ENCODE results near the gene TOPAZ1. TPM values are rescaled to one million over a fixed set of nuclear protein-coding genes. Genes with fewer than 3 reads are reported as not detected.

Gene TOPAZ1
- total and polyA plus RNA-seq, 8 donors, result not detected

DNA sequence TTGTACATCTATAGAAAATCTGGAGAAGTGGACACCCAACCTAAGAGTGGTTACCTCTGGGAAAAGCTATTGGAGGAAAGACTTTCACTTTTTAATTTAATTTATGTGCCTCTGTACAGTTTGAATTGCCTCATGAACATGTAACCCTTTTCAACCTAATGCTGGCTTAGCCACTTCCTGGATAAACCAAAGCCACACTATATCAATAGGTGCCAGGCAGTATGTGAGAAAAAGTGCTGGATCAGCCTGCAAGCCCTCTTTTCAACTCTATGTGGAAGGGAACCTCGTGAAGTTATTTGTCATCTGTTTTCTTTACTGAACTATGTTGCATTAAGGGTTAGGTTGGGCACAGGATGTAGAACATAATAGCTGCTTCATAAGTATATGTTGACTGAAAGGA is 9.3 kb upstream of the TOPAZ1 start:
- WGBS, 5 donors, result 13 to 34% (median 29%) methylated on average over 1 of the region's 1 CpG

DNA sequence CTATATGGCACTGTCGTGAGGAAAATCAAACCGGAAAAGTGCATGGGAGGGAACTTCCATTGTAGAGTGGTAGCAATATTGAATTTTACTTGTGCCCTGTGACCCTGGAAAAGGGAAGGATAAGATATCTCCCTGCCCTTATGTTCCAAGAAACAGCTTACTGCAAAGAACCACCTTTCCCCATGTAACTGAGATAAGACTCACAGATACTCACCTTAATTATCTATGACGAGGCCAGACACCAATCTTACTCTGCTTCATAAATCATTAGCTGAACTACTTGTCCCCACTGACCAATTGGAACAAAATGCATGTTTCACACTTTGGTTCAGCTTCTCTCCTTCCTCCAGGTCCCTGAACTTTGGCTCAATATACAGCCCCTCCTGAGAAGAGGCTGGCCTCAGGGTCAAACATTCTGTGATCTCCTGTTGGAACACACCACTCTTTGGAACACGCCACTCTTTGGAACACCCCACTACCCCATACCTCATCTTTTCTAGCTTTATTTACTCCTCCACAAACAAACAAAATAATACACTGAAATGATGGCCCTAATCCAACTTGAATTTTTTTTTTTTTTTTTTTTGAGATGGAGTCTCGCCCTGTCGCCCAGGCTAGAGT is 6.9 kb upstream of the TOPAZ1 start:
- intact Hi-C loops (cut with DNase I; ENCODE audit: low total_unique reads), result no loop called here
- H3K36me3 ChIP-seq, result no peaks in the 10 kb centered on the region
- TF ChIP-seq POLR2AphosphoS5 (IDR thresholded peaks at IDR 0.05) (no peak), POLR2A (IDR thresholded peaks at IDR 0.05) (no peak), EP300 (IDR thresholded peaks at IDR 0.05) (no peak)
- TF ChIP-seq, protein P1, sequence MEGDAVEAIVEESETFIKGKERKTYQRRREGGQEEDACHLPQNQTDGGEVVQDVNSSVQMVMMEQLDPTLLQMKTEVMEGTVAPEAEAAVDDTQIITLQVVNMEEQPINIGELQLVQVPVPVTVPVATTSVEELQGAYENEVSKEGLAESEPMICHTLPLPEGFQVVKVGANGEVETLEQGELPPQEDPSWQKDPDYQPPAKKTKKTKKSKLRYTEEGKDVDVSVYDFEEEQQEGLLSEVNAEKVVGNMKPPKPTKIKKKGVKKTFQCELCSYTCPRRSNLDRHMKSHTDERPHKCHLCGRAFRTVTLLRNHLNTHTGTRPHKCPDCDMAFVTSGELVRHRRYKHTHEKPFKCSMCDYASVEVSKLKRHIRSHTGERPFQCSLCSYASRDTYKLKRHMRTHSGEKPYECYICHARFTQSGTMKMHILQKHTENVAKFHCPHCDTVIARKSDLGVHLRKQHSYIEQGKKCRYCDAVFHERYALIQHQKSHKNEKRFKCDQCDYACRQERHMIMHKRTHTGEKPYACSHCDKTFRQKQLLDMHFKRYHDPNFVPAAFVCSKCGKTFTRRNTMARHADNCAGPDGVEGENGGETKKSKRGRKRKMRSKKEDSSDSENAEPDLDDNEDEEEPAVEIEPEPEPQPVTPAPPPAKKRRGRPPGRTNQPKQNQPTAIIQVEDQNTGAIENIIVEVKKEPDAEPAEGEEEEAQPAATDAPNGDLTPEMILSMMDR (IDR thresholded peaks at IDR 0.05), result no peak
- H3K27ac ChIP-seq, result no peak overlapping the region
- no peak for DNase-seq
- peaks cover 0 to 12% (median 8%) of the 10 kb centered on the region in 4 donors for H3K4me1 ChIP-seq
- no peak overlapping the region for H3K4me3 ChIP-seq
- 62 to 75% (median 69%) methylated on average over 6 of the region's 6 CpGs for WGBS, 5 donors
- H3K27me3 ChIP-seq, result no peaks in the 10 kb centered on the region
- no peaks in the 10 kb centered on the region for H3K9me3 ChIP-seq

More for the DNA sequence above, 9.3 kb upstream of the TOPAZ1 start:
- TF ChIP-seq POLR2A (IDR thresholded peaks at IDR 0.05) (no peak), EP300 (IDR thresholded peaks at IDR 0.05) (no peak), POLR2AphosphoS5 (IDR thresholded peaks at IDR 0.05) (no peak)
- TF ChIP-seq, protein P1 (IDR thresholded peaks at IDR 0.05), result no peak
- Histone ChIP-seq H3K4me1 (peaks cover 0 to 12% (median 8%) of the 10 kb centered on the region in 4 donors), H3K27me3 (no peaks in the 10 kb centered on the region), H3K36me3 (no peaks in the 10 kb centered on the region), H3K27ac (no peak overlapping the region), H3K4me3 (no peak overlapping the region), H3K9me3 (no peaks in the 10 kb centered on the region)
- peak in 1 of 2 donors; percentile 12 for DNase-seq
- intact Hi-C loops (cut with DNase I; ENCODE audit: low total_unique reads), result no loop called here

DNA sequence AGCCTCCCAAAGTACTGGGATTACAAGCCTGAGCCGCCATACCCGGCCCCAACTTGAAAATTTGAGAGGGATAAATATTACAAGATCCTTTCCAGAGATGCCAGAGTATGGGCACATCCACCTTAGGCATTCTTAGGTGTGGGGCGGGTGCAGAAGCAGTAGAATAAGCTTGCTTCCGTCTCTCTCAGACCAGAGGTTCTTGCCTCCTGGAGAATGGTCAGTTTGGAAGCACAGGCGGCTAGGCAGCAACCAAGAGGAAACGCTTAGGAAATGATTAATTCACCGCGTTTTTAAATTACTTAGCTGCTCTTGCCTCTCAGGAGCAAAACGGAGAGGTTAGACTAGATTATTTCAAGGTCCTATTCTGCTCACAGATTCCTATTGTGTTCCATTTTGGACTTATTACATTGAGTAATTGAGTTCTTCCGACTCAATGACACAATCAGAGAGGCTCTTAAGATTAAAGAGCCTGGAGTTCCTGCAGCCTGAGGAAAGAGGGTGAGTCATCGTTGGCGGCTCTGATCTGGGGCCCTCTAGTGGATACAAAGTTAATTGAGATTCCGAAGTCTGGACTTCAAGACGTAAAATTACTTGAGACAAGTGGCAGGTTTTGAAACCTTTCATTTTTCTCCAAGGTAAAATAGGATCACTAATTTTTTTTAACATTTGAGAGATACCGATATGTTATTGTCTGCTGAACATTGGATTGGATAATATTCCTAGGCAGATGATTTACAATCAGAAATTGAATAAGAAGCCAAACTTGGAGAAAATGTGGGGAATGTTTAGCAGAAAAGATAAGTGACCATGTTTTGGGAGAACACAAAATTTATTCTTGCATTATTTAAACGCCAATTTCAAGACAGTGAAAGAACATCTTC is 5.8 kb upstream of the TOPAZ1 start:
- peak; percentile 63 to 92 for DNase-seq
- 26 to 36% (median 30%) methylated on average over 16 of the region's 16 CpGs for WGBS, 5 donors
- intact Hi-C loops (cut with DNase I; ENCODE audit: low total_unique reads), result no loop called here
- Histone ChIP-seq H3K9me3 (no peaks in the 10 kb centered on the region), H3K4me1 (peaks cover 0 to 12% (median 8%) of the 10 kb centered on the region in 4 donors), H3K27me3 (no peaks in the 10 kb centered on the region), H3K36me3 (no peaks in the 10 kb centered on the region), H3K4me3 (peak overlapping the region in 1 of 4 donors; percentile 6), H3K27ac (peak overlapping the region in 1 of 5 donors; percentile 46)
- TF ChIP-seq POLR2AphosphoS5 (IDR thresholded peaks at IDR 0.05) (peak in 1 of 3 donors; percentile 48), EP300 (IDR thresholded peaks at IDR 0.05) (no peak)
- TF ChIP-seq, protein P1 (IDR thresholded peaks at IDR 0.05), result peak in 5 of 7 experiments; percentile 31 to 74 (median 54)

DNA sequence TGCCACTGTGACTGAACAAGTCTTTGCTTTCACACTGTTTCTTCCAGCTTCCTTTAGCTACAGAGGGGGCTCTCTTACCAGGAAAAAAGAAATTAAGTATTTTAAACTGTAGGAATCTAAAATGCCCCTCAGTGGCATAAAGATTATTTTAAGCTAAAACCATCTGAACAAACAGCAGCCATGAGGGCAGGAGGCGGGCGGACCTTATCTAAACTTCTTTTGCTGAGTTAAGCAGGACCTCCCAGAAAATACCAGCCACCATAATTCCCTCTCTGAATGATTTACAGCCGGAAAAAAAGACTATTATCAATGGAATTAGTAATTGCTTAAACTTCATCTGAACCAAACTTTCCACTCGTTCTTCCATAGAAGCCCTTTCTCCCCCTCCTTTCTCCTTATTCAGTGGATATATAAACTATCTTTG is 5.2 kb upstream of the TOPAZ1 start:
- Histone ChIP-seq H3K9me3 (no peaks in the 10 kb centered on the region), H3K4me3 (no peak overlapping the region), H3K4me1 (peaks cover 0 to 12% (median 8%) of the 10 kb centered on the region in 4 donors), H3K27ac (no peak overlapping the region), H3K36me3 (no peaks in the 10 kb centered on the region), H3K27me3 (no peaks in the 10 kb centered on the region)
- no peak for DNase-seq
- intact Hi-C loops (cut with DNase I; ENCODE audit: low total_unique reads), result no loop called here
- TF ChIP-seq EP300 (IDR thresholded peaks at IDR 0.05) (no peak), POLR2A (IDR thresholded peaks at IDR 0.05) (no peak)
- TF ChIP-seq, protein P1 (IDR thresholded peaks at IDR 0.05), result no peak
- 51 to 71% (median 66%) methylated on average over 4 of the region's 4 CpGs for WGBS, 5 donors

Measured in stomach (tissue), 9 donors.